HepG2 (cell line): Measurements from ENCODE around the gene RPS6KB1. TPM values are rescaled to one million over a fixed set of nuclear protein-coding genes. Genes with fewer than 3 reads are reported as not detected.

ENCODE experiments used
- ATF7-NPFF ChIP-seq: sonication (generic); formaldehyde crosslinking; IDR thresholded peaks from 2 replicates; pipeline ENCODE4 v1.8.1; 2023; ENCODE audit warnings: mild to moderate bottlenecking, low read depth, missing genetic modification reagents, moderate library complexity
- EEA1 ChIP-seq: sonication (generic); formaldehyde crosslinking; IDR thresholded peaks from 2 replicates; pipeline ENCODE4 v1.5.1; 2020; ENCODE audit warnings: mild to moderate bottlenecking, missing genetic modification reagents, borderline replicate concordance
- HMGA1 ChIP-seq: sonication (generic); formaldehyde crosslinking; conservative IDR thresholded peaks from 2 replicates; pipeline ENCODE4 v1.4.0; 2020; ENCODE audit warnings: missing genetic modification reagents
- KLF13 ChIP-seq: sonication (generic); formaldehyde crosslinking; IDR thresholded peaks from 2 replicates; pipeline ENCODE4 v1.4.0; 2020; ENCODE audit warnings: mild to moderate bottlenecking, missing genetic modification reagents
- MED13 ChIP-seq: sonication (generic); formaldehyde crosslinking; IDR thresholded peaks from 2 replicates; pipeline ENCODE4 v1.5.0; 2020; ENCODE audit warnings: missing genetic modification reagents
- NCOR1 ChIP-seq: fragments of 200-600 bp; sonication (generic); IDR thresholded peaks from 2 replicates; pipeline ENCODE4 v1.7.0; 2017; ENCODE audit warnings: antibody characterized with exemption, low read length, borderline replicate concordance
- SRSF4 ChIP-seq: fragments of 200-400 bp; formaldehyde crosslinking; IDR thresholded peaks from one replicate; pipeline ENCODE4 v1.6.1; 2018; ENCODE audit warnings: mild to moderate bottlenecking, low read depth, low read length, moderate library complexity; ENCODE audit not compliant: poor library complexity, severe bottlenecking
- ZBTB21 ChIP-seq: sonication (generic); formaldehyde crosslinking; IDR thresholded peaks from 2 replicates; pipeline ENCODE4 v1.4.0; 2020; ENCODE audit warnings: missing genetic modification reagents
- ZBTB42 ChIP-seq: sonication (generic); formaldehyde crosslinking; IDR thresholded peaks from 2 replicates; pipeline ENCODE4 v1.5.0; 2020; ENCODE audit warnings: mild to moderate bottlenecking, missing genetic modification reagents
- ZIK1 ChIP-seq: sonication (generic); formaldehyde crosslinking; IDR thresholded peaks from 2 replicates; pipeline ENCODE4 v1.5.0; 2020; ENCODE audit warnings: mild to moderate bottlenecking, low read depth, missing genetic modification reagents, borderline replicate concordance
- ZKSCAN1 ChIP-seq: fragments of 150-350 bp; IDR thresholded peaks from 2 replicates; pipeline ENCODE4 v1.6.1; 2014; ENCODE audit warnings: low read length
- ZNF33B ChIP-seq: sonication (generic); formaldehyde crosslinking; IDR thresholded peaks from 2 replicates; pipeline ENCODE4 v1.5.1; 2020; ENCODE audit warnings: mild to moderate bottlenecking, missing genetic modification reagents
- ZNF44 ChIP-seq: sonication (generic); formaldehyde crosslinking; IDR thresholded peaks from 2 replicates; pipeline ENCODE4 v1.5.1; 2020; ENCODE audit warnings: mild to moderate bottlenecking, missing genetic modification reagents
- ZNF484 ChIP-seq: sonication (generic); formaldehyde crosslinking; IDR thresholded peaks from 2 replicates; pipeline ENCODE4 v1.5.1; 2020; ENCODE audit warnings: mild to moderate bottlenecking, low read depth, missing genetic modification reagents, borderline replicate concordance
- ZNF891 ChIP-seq: sonication (generic); formaldehyde crosslinking; IDR thresholded peaks from 2 replicates; pipeline ENCODE4 v1.5.0; 2020; ENCODE audit warnings: mild to moderate bottlenecking, missing genetic modification reagents
- polyA plus RNA-seq, 8 experiments: library from polyadenylated mRNA; depleted of rRNA in 3 of 8; stranded (reverse) in 7 of 8; unstranded in 1 of 8; fragments of >200 nt; fragmentation: Illumina TruSeq in 4 of 8; extraction: Trizol in 4 of 8; gene quantifications; 2 replicates each; pipeline versions ENCODE4 v1.2.1 to v1.2.3, GENCODE V29; 2011 to 2016; ENCODE audit warnings: low read depth in 4 of 8, missing spikeins in 1 of 8, mixed read lengths in 1 of 8; ENCODE audit not compliant: insufficient read depth in 1 of 8
- total RNA-seq, 5 experiments: library from RNA; depleted of rRNA; stranded (reverse); fragments of >200 nt; fragmentation: Illumina TruSeq; extraction: Trizol; gene quantifications; 2 replicates each; pipeline ENCODE4 v1.2.3, GENCODE V29; 2016; ENCODE audit warnings: low read depth in 1 of 5
- TF ChIP-seq, protein P1 (sequence below): sonication (generic); formaldehyde crosslinking; IDR thresholded peaks from 2 replicates; pipeline ENCODE4 v1.5.0; 2020; ENCODE audit warnings: missing genetic modification reagents
- TF ChIP-seq, protein P2 (sequence below): sonication (generic); formaldehyde crosslinking; IDR thresholded peaks from 2 replicates; pipeline ENCODE4 v1.4.0; 2020; ENCODE audit warnings: low read depth, mild to moderate bottlenecking, missing genetic modification reagents
- TF ChIP-seq, protein P3 (sequence below): IDR thresholded peaks from 2 replicates; pipeline ENCODE4 v1.6.1; 2012; ENCODE audit warnings: low read length, improper control_type of control experiment
- TF ChIP-seq, protein P4 (sequence below): IDR thresholded peaks from 2 replicates; pipeline ENCODE4 v1.6.1; 2012; ENCODE audit warnings: inconsistent platforms
- TF ChIP-seq, protein P5 (sequence below): sonication (generic); IDR thresholded peaks from 2 replicates; pipeline ENCODE4 v1.6.1; 2016; ENCODE audit warnings: low read depth, borderline replicate concordance

RPS6KB1 gene
- total and polyA plus RNA-seq, 2 of the 13 experiments (the other 11 are each of a cell fraction or from before 2014, with no cell fraction given), result 16.5 to 42.2 TPM

DNA sequence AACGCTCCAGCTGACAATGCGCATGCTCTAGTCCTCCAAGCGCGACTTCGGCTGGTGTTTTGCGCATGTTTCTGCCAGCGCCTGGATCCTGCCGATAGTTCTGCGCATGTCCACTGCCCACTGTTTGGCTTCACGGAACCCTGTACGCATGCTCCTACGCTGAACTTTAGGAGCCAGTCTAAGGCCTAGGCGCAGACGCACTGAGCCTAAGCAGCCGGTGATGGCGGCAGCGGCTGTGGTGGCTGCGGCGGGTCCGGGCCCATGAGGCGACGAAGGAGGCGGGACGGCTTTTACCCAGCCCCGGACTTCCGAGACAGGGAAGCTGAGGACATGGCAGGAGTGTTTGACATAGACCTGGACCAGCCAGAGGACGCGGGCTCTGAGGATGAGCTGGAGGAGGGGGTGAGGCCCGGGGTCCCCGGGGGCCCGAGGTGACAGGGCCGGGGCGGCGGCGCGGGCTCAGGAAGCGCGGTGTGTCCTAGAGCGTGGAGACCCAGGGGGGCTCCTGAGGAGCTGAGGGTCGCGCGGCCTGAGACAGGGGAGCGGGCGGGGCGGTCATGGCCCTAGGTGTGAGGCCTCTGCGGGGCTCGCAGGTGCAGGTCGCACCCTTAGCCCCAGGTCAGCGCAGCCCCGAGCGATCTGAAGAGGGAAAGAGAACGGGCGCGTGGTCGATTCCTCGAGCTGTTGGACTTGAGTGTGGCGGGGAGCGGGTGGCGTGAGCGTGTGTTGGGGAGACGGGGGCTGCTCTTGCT is at the start of gene RPS6KB1, which contains the start of gene TUBD1 (continued):
- TF ChIP-seq NCOR1, result no peak
- TF ChIP-seq ZNF44 (CRISPR knock-in tag), result no peak
- peak; percentile 41; the same call in 1 of the 2 replicates for TF ChIP-seq ZNF33B
- TF ChIP-seq ZIK1 (CRISPR knock-in tag), result peak; percentile 93
- TF ChIP-seq EEA1, result peak; percentile 83
- TF ChIP-seq MED13, result peak; percentile 83
- TF ChIP-seq, protein P1, sequence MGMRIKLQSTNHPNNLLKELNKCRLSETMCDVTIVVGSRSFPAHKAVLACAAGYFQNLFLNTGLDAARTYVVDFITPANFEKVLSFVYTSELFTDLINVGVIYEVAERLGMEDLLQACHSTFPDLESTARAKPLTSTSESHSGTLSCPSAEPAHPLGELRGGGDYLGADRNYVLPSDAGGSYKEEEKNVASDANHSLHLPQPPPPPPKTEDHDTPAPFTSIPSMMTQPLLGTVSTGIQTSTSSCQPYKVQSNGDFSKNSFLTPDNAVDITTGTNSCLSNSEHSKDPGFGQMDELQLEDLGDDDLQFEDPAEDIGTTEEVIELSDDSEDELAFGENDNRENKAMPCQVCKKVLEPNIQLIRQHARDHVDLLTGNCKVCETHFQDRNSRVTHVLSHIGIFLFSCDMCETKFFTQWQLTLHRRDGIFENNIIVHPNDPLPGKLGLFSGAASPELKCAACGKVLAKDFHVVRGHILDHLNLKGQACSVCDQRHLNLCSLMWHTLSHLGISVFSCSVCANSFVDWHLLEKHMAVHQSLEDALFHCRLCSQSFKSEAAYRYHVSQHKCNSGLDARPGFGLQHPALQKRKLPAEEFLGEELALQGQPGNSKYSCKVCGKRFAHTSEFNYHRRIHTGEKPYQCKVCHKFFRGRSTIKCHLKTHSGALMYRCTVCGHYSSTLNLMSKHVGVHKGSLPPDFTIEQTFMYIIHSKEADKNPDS (CRISPR knock-in tag), result no peak
- TF ChIP-seq ZBTB21 (CRISPR knock-in tag), result no peak
- peak; percentile 87 for TF ChIP-seq ZNF891 (CRISPR knock-in tag)
- TF ChIP-seq ZBTB42 (CRISPR knock-in tag), result peak; percentile 43; the same call in 1 of the 2 replicates
- no peak for TF ChIP-seq HMGA1 (CRISPR knock-in tag)
- 0 out of 2 replicates have a peak, but pooled peaks have one; percentile 12 for TF ChIP-seq ZKSCAN1
- TF ChIP-seq, protein P2, sequence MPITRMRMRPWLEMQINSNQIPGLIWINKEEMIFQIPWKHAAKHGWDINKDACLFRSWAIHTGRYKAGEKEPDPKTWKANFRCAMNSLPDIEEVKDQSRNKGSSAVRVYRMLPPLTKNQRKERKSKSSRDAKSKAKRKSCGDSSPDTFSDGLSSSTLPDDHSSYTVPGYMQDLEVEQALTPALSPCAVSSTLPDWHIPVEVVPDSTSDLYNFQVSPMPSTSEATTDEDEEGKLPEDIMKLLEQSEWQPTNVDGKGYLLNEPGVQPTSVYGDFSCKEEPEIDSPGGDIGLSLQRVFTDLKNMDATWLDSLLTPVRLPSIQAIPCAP, result peak; percentile 78
- peak; percentile 83 for TF ChIP-seq ATF7-NPFF (CRISPR knock-in tag)
- no peak for TF ChIP-seq SRSF4
- no peak for TF ChIP-seq KLF13 (CRISPR knock-in tag)
- TF ChIP-seq, protein P3, sequence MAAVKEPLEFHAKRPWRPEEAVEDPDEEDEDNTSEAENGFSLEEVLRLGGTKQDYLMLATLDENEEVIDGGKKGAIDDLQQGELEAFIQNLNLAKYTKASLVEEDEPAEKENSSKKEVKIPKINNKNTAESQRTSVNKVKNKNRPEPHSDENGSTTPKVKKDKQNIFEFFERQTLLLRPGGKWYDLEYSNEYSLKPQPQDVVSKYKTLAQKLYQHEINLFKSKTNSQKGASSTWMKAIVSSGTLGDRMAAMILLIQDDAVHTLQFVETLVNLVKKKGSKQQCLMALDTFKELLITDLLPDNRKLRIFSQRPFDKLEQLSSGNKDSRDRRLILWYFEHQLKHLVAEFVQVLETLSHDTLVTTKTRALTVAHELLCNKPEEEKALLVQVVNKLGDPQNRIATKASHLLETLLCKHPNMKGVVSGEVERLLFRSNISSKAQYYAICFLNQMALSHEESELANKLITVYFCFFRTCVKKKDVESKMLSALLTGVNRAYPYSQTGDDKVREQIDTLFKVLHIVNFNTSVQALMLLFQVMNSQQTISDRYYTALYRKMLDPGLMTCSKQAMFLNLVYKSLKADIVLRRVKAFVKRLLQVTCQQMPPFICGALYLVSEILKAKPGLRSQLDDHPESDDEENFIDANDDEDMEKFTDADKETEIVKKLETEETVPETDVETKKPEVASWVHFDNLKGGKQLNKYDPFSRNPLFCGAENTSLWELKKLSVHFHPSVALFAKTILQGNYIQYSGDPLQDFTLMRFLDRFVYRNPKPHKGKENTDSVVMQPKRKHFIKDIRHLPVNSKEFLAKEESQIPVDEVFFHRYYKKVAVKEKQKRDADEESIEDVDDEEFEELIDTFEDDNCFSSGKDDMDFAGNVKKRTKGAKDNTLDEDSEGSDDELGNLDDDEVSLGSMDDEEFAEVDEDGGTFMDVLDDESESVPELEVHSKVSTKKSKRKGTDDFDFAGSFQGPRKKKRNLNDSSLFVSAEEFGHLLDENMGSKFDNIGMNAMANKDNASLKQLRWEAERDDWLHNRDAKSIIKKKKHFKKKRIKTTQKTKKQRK, result no peak
- TF ChIP-seq, protein P4, sequence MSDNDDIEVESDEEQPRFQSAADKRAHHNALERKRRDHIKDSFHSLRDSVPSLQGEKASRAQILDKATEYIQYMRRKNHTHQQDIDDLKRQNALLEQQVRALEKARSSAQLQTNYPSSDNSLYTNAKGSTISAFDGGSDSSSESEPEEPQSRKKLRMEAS, result peak; percentile 82
- TF ChIP-seq, protein P5, sequence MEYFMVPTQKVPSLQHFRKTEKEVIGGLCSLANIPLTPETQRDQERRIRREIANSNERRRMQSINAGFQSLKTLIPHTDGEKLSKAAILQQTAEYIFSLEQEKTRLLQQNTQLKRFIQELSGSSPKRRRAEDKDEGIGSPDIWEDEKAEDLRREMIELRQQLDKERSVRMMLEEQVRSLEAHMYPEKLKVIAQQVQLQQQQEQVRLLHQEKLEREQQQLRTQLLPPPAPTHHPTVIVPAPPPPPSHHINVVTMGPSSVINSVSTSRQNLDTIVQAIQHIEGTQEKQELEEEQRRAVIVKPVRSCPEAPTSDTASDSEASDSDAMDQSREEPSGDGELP, result peak; percentile 49; the same call in 1 of the 2 replicates
- no peak for TF ChIP-seq ZNF484 (CRISPR knock-in tag)
